Right atrium auricular region (tissue), 2 donors: Measurements from ENCODE around the gene FARSA. TPM values are rescaled to one million over a fixed set of nuclear protein-coding genes. Genes with fewer than 3 reads are reported as not detected.
A peak's percentile ranks its signal among the peaks of the same experiment; 100 is the strongest.

Source experiments
- DNase-seq: peaks from one replicate; pipeline ENCODE4 v3.0.0-alpha.2; 2019; ENCODE audit warnings: low spot score
- H3K27ac ChIP-seq, 2 donors: fragments of 200-600 bp; sonication (generic); 1 replicate in 1 of 2; 2 replicates in 1 of 2; pipeline ENCODE4 v1.5.1; 2016 to 2019
- H3K27me3 ChIP-seq, 2 donors: fragments of 200-600 bp; sonication (generic); one replicate each; pipeline versions ENCODE4 v1.5.1 to v1.6.0; 2017 to 2019
- H3K36me3 ChIP-seq: fragments of 200-600 bp; sonication (generic); one replicate; pipeline ENCODE4 v1.5.1; 2016
- H3K4me1 ChIP-seq, 2 donors: fragments of 200-600 bp; sonication (generic); one replicate each; pipeline versions ENCODE4 v1.5.1 to v1.6.0; 2017 to 2019
- H3K4me3 ChIP-seq, 2 donors: fragments of 200-600 bp; sonication (generic); 1 replicate in 1 of 2; 2 replicates in 1 of 2; pipeline ENCODE4 v1.5.1; 2017 to 2019; ENCODE audit warnings: mild to moderate bottlenecking in 1 of 2, moderate library complexity in 1 of 2
- H3K9me3 ChIP-seq, 2 donors: fragments of 200-600 bp; sonication (generic); one replicate each; pipeline ENCODE4 v1.5.1; 2019
- total RNA-seq, 2 donors: library from RNA; depleted of rRNA; stranded (reverse); fragments of >200 nt; gene quantifications; one replicate each; pipeline ENCODE4 v1.1.0, GENCODE V29; 2016
- TF ChIP-seq, protein P1 (sequence below), 2 donors: fragments of 200-600 bp; sonication (generic); IDR thresholded peaks; one replicate each; pipeline ENCODE4 v1.5.1; 2019; ENCODE audit warnings: antibody characterized with exemption in 2 of 2

FARSA gene
- total RNA-seq, 2 donors from 2014 or later: 36.4 TPM

DNA sequence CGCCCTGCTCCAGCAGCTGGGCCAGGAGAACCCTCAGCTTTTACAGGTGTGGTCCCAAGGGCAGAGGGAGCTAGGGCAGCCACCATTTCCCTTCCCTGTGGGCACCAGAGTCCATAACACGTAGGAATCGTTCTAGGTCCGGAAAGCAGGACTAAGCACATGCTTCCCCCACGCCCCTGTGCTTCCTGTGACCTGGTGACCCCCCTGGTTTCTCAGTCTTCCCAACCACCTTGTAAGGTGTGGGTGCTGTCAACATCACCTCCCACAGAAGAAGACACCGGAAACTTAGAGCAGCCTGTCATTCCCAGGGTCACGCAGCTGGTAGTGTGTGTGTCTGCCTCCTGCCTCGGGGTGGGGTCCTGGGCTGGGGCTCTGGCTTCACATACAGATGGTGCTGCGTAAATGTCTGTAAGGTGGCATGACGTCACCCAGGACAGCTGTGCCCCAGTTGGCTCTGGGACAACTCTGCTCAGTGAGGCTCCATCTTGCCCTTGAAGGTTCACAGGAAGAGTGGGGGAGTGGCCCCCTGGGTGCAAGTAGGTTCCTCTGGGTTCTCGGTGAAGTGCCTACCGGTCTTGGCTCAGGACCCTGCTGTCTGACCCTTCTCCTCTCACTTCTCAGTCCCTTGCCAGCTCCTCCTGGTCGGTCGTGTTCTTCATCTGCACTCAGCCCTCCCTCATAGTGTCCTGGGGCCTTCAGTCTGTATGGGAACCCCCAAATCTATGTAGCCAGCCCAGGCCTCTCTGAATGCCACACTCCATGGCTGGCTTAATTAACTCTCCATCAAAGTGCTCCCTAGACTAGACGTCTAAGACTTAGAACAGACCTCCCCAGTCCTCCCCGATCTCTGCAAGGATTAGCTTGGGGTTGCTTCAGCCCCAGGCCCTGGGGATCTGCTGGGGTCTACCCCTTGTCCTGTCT is 16.1 kb upstream of the FARSA start:
- Histone ChIP-seq H3K9me3 (no peaks in the 10 kb centered on the region), H3K4me3 (no peak overlapping the region), H3K4me1 (peaks cover 0 to 49% of the 10 kb centered on the region in 2 donors), H3K36me3 (peaks cover 76% of the 10 kb centered on the region), H3K27me3 (no peaks in the 10 kb centered on the region), H3K27ac (no peak overlapping the region)
- DNase-seq: no peak
- TF ChIP-seq, protein P1, sequence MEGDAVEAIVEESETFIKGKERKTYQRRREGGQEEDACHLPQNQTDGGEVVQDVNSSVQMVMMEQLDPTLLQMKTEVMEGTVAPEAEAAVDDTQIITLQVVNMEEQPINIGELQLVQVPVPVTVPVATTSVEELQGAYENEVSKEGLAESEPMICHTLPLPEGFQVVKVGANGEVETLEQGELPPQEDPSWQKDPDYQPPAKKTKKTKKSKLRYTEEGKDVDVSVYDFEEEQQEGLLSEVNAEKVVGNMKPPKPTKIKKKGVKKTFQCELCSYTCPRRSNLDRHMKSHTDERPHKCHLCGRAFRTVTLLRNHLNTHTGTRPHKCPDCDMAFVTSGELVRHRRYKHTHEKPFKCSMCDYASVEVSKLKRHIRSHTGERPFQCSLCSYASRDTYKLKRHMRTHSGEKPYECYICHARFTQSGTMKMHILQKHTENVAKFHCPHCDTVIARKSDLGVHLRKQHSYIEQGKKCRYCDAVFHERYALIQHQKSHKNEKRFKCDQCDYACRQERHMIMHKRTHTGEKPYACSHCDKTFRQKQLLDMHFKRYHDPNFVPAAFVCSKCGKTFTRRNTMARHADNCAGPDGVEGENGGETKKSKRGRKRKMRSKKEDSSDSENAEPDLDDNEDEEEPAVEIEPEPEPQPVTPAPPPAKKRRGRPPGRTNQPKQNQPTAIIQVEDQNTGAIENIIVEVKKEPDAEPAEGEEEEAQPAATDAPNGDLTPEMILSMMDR (IDR thresholded peaks at IDR 0.05): no peak

DNA sequence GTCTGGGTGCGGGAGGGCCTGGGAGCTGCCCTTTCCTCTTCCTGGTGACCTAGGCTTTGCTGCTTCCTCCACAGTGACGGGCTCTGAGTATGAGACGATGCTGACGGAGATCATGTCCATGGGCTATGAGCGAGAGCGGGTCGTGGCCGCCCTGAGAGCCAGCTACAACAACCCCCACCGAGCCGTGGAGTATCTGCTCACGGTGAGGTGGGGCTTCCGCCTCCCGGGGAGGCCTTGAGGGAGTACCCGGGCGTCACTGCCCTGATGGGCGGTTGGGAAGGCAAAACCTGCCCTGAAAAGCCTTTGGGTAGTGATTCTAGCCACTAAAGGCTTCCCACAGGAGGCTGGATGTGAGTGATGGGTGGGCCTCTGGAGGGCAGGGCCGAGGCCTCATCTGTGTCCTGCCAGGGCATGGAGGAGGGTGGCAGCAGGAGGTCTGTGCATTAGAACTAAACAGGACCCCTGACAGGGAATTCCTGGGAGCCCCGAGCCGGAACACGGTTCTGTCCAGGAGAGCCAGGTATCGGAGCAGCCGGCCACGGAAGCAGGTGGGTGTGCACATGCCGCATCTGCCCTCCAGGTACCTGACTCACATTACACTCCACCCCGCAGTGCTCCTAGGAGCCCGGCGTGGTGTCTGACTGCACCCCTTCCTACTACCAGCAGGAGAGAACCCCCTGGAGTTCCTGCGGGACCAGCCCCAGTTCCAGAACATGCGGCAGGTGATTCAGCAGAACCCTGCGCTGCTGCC is 15.3 kb upstream of the FARSA start:
- TF ChIP-seq, protein P1 (IDR thresholded peaks at IDR 0.05): no peak
- Histone ChIP-seq H3K27me3 (no peaks in the 10 kb centered on the region), H3K4me3 (no peak overlapping the region), H3K4me1 (peaks cover 0 to 49% of the 10 kb centered on the region in 2 donors), H3K9me3 (no peaks in the 10 kb centered on the region), H3K27ac (no peak overlapping the region), H3K36me3 (peaks cover 76% of the 10 kb centered on the region)
- no peak for DNase-seq

DNA sequence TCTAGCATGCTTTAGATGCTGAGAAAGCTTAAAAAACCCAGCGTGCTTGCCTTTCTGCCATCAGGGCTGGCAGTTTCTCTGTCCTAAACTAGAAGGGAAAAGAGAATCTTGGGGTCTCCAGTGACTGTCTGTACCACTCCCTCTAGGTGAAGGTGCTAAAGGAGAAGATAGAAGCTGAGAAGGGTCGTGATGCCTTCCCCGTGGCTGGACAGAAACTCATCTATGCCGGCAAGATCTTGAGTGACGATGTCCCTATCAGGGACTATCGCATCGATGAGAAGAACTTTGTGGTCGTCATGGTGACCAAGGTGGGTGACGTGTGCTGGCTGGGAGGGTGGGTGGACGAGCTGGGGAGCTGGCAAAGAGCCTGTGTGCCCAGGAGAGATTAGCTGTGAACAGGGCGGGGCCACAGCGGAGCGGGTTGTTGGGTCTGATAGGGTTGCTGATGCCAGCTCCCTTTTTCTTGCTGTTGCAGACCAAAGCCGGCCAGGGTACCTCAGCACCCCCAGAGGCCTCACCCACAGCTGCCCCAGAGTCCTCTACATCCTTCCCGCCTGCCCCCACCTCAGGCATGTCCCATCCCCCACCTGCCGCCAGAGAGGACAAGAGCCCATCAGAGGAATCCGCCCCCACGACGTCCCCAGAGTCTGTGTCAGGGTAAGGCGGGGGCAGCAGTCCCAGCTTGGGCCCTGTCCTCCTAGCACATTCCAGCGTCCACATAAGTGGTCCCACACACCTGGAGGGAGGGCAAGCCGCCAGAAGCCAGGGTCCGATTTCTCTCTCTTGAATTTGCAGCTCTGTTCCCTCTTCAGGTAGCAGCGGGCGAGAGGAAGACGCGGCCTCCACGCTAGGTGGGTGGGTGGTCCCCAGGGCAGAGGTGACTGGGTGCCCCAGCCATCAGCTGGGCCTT is 14.4 kb upstream of the FARSA start:
- Histone ChIP-seq H3K27me3 (no peaks in the 10 kb centered on the region), H3K36me3 (peaks cover 76% of the 10 kb centered on the region), H3K4me3 (no peak overlapping the region), H3K4me1 (peaks cover 0 to 48% of the 10 kb centered on the region in 2 donors), H3K27ac (no peak overlapping the region), H3K9me3 (no peaks in the 10 kb centered on the region)
- TF ChIP-seq, protein P1 (IDR thresholded peaks at IDR 0.05): no peak
- no peak for DNase-seq

DNA sequence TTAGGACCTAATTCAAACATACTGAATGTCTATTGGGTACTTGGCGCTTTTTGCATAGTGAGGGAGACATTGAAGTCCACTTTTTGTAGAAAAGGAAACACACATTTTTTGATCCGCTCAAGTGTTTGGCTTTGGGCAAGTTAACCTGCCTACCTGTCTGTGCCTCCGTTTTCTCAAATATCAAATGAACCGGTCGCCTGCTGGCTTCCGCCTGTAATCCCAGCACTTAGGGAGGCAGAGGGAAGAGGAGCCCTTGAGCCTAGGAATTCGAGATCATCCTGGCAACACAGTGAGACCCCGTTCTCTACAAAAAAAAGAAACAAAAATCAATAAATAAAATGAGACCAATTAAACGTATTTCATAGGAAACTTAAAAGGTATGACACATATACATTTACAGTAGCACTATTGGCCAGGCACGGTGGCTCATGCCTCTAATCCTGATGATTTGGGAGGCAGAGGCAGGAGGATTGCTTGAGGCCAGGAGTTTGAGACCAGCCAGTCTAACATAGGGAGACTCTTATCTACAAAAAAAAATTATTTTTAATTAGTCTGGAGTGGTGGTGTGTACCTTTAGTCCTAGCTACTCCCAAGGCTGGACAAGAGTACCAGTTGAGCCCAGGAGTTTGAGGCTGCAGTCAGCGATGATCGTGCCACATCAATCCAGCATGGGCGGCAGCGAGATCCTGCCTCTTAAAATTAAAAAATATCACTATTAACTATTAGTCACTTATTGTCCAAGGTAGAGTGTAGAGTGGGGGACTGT is 13.4 kb upstream of the FARSA start:
- Histone ChIP-seq H3K9me3 (no peaks in the 10 kb centered on the region), H3K27ac (peak overlapping the region; percentile 95 to 96), H3K36me3 (peaks cover 76% of the 10 kb centered on the region), H3K4me1 (peaks cover 0 to 40% of the 10 kb centered on the region in 2 donors), H3K4me3 (peak overlapping the region; percentile 94 to 95), H3K27me3 (no peaks in the 10 kb centered on the region)
- TF ChIP-seq, protein P1 (IDR thresholded peaks at IDR 0.05): no peak
- DNase-seq: no peak
